Measurements from ENCODE around the gene CST5.

- no peak for TF ChIP-seq CTCF (IDR thresholded peaks at IDR 0.05; ENCODE audit: low read depth, low read length, missing input control)
- no peak for TF ChIP-seq JUND (IDR thresholded peaks at IDR 0.05)
Measured at GRCh38 chr20:23925789-23926525, 46.4 kb upstream of the CST5 start.
